Stimulated activated CD4-positive, alpha-beta T cell treated with anti-CD3 and anti-CD28 coated beads, TNF-alpha, amount 100 ng/mL, for 24 hours (primary cell): ENCODE data around the gene TRPM5.
"Not testable (repeated sequence)": the region's sequence is repeated elsewhere in the genome, so short reads cannot be mapped to it uniquely, and the experiment has no call there.

ENCODE experiments used
- DNase-seq, 3 experiments: peaks; one replicate each; pipeline ENCODE4 v3.0.0-alpha.2; 2020; ENCODE audit warnings: low read depth in 3 of 3

Gene TRPM5, protein sequence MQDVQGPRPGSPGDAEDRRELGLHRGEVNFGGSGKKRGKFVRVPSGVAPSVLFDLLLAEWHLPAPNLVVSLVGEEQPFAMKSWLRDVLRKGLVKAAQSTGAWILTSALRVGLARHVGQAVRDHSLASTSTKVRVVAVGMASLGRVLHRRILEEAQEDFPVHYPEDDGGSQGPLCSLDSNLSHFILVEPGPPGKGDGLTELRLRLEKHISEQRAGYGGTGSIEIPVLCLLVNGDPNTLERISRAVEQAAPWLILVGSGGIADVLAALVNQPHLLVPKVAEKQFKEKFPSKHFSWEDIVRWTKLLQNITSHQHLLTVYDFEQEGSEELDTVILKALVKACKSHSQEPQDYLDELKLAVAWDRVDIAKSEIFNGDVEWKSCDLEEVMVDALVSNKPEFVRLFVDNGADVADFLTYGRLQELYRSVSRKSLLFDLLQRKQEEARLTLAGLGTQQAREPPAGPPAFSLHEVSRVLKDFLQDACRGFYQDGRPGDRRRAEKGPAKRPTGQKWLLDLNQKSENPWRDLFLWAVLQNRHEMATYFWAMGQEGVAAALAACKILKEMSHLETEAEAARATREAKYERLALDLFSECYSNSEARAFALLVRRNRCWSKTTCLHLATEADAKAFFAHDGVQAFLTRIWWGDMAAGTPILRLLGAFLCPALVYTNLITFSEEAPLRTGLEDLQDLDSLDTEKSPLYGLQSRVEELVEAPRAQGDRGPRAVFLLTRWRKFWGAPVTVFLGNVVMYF (N-terminal part only)

GRCh38 chr11:2443881-2444820, at the start of gene TRPM5:
TSS of gene TRPM5 (minus strand) at chr11:2444514. CDS start at chr11:2423036, 21,478 bp downstream.
- peak; percentile 46 to 77 (median 54) for DNase-seq

- DNase-seq: no peak
These were observed 44.8 kb upstream of the TRPM5 start for GRCh38 chr11:2489083-2489482.

DNA sequence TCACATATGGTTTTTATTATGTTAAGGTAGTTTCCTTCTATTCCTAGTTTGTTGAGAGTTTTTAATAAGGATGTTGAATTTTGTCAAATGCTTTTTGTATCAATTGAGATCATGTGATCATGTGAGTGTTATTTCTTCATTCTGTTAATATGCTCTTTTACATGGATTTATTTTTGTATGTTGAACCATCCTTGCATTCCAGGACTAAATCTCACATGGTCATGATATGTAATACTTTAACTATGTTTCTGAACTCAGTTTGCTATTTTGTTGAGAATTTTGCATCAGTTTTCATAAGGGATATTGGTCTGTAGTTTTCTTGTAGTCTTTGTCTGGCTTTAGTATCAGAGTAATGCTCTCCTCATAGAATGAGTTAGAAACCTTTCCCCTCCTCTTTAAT, 43.7 kb upstream of the TRPM5 start:
- DNase-seq: no peak

DNA sequence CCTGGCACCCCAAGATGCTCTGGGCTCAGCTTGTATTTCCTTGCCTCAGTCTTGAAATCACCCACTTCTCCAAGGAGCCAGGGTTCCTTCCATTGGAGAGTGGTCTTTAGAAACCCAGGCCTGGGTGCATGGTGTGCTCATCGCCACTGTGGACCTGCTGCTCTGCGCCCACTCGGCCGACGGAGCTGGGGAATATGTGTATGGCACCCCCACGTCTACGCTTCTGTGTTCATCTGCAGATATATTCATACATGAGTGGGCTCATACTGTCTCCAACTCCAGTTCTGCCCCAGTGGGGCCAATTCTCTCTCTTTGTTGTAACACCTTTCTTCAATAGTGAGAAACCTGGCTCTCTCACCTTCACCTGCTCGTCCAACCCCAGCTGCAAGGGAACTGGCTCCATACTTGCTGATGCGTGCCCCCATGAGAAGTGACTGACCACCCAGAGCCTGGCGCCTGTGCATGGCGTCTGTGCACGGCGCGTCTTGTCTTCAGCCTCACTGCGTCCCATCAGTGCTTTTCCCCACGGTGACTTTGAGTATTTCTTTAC, 40.3 kb upstream of the TRPM5 start:
- no peak for DNase-seq

GRCh38 chr11:2483426-2483825, 39.1 kb upstream of the TRPM5 start:
- DNase-seq: no peak

DNA sequence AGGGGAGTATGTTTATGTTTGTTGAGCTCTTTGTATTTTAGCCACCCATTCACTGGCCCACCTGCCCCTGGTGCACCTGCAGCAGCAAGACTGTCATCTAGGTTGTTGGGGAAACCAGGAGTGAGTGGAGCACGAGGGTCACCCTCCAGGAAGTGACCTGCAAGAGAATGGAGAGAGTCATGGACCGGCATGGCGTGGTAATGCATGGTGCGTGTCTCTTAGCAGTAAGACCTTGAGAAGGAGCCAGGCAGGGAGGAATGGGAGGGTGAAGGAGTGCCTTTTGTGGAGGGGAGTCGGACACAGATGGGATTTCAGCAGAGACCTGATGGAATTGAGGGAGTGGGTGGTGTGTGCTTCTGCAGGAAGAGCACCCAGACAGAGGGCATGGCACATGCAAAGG, 38.4 kb upstream of the TRPM5 start:
- DNase-seq: no peak

GRCh38 chr11:2482204-2482603, 37.9 kb upstream of the TRPM5 start:
- no peak for DNase-seq

GRCh38 chr11:2481253-2481652, 36.9 kb upstream of the TRPM5 start:
- DNase-seq: peak in 1 of 3 experiments; percentile 6

DNA sequence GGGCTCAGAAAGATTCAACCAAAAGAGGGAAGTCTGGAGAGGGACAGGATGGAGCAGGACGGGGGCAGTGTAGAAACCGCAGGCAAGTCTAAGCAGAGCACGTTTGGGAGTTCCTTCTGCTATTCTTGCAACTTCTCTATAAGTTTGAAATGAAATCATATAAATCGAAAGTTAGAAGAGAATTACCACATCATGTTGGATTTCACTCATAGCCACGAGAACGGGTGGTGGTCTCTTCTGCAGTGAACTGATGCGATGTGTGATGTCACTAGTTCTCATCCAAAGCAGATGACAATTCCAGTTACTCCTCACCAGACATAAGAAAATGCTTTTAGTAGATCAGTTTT, 36.5 kb upstream of the TRPM5 start:
- no peak for DNase-seq

DNA sequence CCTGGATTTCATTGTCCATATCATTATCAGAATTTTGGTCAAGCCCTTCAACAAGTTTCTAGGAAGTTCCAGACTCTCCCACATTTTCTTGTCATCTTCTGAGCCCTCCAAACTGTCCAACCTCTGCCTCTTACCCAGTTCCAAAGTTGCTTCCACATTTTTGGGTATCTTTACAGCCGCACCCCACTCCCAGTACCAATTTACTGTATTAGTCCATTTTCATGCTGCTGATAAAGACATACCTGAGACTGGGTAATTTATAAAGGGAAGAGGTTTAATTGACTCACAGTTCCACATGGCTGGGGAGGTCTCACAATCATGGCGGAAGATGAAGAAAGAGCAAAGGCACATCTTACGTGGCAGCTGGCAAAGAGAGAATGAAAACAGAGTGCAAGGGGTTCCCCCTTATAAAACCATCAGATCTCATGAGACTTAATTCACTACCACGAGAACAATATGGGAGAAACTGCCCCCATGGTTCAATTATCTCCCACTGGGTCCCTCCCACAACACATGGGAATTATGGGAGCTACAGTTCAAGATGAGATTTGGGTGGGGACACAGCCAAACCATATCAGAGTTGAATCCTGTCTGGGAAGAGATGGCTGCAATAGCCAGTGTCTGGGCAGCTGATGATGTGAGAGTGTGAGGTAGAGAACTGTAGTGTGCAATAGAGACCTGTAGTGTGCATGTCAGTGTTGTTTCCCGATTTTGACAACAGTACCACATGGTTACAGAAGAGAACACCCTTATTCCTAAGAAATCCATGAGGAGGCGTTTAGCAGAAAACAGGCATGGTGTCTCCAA, 36.0 kb upstream of the TRPM5 start:
- DNase-seq: not testable (repeated sequence)

DNA sequence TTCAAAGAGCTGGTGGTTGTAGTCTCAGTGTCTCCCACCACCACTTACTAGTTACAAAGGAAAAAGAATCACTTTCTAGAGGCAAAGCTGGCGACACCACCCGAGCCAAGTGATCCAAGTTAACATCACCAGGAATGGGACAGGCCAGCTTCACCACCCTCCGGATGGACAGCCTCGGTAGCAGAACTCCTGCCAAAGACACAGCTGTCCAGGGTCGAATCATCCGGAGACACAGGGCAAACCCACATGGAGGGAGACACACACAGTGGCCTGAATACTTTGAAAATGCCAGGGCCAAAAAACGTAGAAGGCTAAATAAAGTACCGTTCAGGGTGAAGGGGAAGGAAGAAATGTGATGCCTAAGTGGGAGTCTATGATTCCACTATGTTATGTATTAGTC, 33.6 kb upstream of the TRPM5 start:
- DNase-seq: no peak

GRCh38 chr11:2477254-2477653, 32.9 kb upstream of the TRPM5 start:
- DNase-seq: no peak

GRCh38 chr11:2475136-2475918, 31.0 kb upstream of the TRPM5 start:
- DNase-seq: no peak

- DNase-seq: no peak
These were observed 30.0 kb upstream of the TRPM5 start for GRCh38 chr11:2474059-2474901.

- no peak for DNase-seq
These were observed 29.2 kb upstream of the TRPM5 start for GRCh38 chr11:2473361-2474058.

DNA sequence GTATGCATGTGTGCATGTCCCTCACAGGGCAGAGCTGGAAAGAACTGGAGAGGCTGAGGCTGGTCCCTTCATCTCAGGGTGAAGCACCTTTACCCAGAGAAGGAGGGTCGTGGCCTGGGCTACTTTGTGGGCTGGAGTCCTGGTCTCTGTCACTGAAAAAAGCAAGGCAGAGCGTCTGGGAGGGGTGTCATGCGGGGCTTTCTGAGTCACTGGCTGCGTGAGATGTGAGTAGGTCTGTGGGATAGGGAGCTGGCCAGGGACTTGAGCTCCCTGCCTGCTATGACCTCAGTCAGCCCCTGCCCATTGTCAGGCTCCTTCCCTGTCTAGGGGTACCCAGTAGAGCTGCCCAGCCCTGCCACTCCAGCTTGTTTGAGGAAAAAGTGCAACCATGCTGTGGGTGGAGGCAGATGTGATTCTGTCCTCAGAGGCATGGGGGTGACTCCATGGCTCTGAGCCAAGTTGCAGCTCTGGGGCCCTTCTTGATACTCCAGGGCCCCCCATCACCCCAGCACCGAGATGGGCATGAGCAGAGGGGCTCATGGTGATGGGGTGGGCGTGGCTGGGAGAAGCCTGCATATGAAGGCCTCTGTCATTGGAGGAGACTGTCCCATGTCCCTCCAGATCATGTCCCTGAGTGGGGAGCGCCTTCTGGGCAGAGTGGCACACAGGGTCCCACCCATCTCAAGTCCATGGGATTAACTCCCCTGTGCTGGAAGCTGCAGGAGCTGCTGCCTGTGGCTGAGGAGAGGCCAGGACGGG, 28.3 kb upstream of the TRPM5 start:
- DNase-seq: no peak

GRCh38 chr11:2471804-2472096, 27.4 kb upstream of the TRPM5 start:
- no peak for DNase-seq
